CD4-positive, alpha-beta memory T cell (primary cell): ENCODE results near the gene MCF2L2. TPM values are rescaled to one million over a fixed set of nuclear protein-coding genes. Genes with fewer than 3 reads are reported as not detected.
A peak's percentile ranks its signal among the peaks of the same experiment; 100 is the strongest.
"Not testable (repeated sequence)": the region's sequence is repeated elsewhere in the genome, so short reads cannot be mapped to it uniquely, and the experiment has no call there.

Experiments used
- CTCF ChIA-PET: fragments of 350-600 bp; sonication (Branson Sonifier 250); formaldehyde crosslinking; loops from one replicate; lab custom pipeline; 2021; ENCODE audit warnings: inconsistent platforms; ENCODE audit not compliant: partially characterized antibody; lab: Charles Lee
- POLR2A ChIA-PET: fragments of 350-600 bp; sonication (Branson Sonifier 250); formaldehyde crosslinking; loops from one replicate; lab custom pipeline; 2021; ENCODE audit not compliant: partially characterized antibody; lab: Charles Lee
- DNase-seq, 5 donors: peaks; one replicate each; pipeline versions ENCODE4 v3.0.0 to v3.0.0-alpha.2; 2020 to 2022; ENCODE audit warnings: mixed read lengths in 1 of 5
- H3K27ac ChIP-seq: one replicate; pipeline ENCODE4 v1.7.0; 2013; ENCODE audit warnings: low read depth, low read length
- H3K27me3 ChIP-seq: 2 replicates; pipeline ENCODE4 v1.7.0; 2013; ENCODE audit warnings: mild to moderate bottlenecking, low read length, moderate library complexity; ENCODE audit not compliant: insufficient read depth
- H3K36me3 ChIP-seq: 2 replicates; pipeline ENCODE4 v1.7.0; 2013; ENCODE audit warnings: mild to moderate bottlenecking, low read length, moderate library complexity; ENCODE audit not compliant: insufficient read depth
- H3K4me1 ChIP-seq: 2 replicates; pipeline ENCODE4 v1.7.0; 2013; ENCODE audit warnings: mild to moderate bottlenecking, low read length, moderate library complexity; ENCODE audit not compliant: insufficient read depth
- H3K4me3 ChIP-seq, 2 donors: one replicate each; pipeline ENCODE4 v1.7.0; 2013; ENCODE audit warnings: low read length in 2 of 2, mild to moderate bottlenecking in 1 of 2
- H3K9me3 ChIP-seq, 2 donors: one replicate each; pipeline ENCODE4 v1.7.0; 2013; ENCODE audit warnings: low read length in 2 of 2, control low read depth in 1 of 2; ENCODE audit not compliant: control insufficient read depth in 1 of 2
- H3K27ac Mint-ChIP-seq, 7 donors: one replicate each; pipeline ENCODE4 v1.8.0; 2020 to 2021; ENCODE audit warnings: mixed read lengths in 7 of 7, mild to moderate bottlenecking in 6 of 7, inconsistent platforms in 3 of 7, moderate library complexity in 3 of 7
- H3K27me3 Mint-ChIP-seq, 2 donors: one replicate each; pipeline ENCODE4 v1.8.0; 2020 to 2021; ENCODE audit warnings: mixed read lengths in 2 of 2
- H3K36me3 Mint-ChIP-seq, 2 donors: one replicate each; pipeline ENCODE4 v1.8.0; 2020 to 2021; ENCODE audit warnings: mixed read lengths in 2 of 2, inconsistent platforms in 1 of 2, mild to moderate bottlenecking in 1 of 2
- H3K4me1 Mint-ChIP-seq, 4 donors: one replicate each; pipeline ENCODE4 v1.8.0; 2020 to 2021; ENCODE audit warnings: mixed read lengths in 4 of 4, mild to moderate bottlenecking in 1 of 4
- H3K4me3 Mint-ChIP-seq, 8 donors: one replicate each; pipeline ENCODE4 v1.8.0; 2020 to 2021; ENCODE audit warnings: mixed read lengths in 8 of 8, mild to moderate bottlenecking in 7 of 8, moderate library complexity in 6 of 8, inconsistent platforms in 3 of 8
- H3K9me3 Mint-ChIP-seq, 8 donors: one replicate each; pipeline ENCODE4 v1.8.0; 2020 to 2021; ENCODE audit warnings: mixed read lengths in 8 of 8, mild to moderate bottlenecking in 5 of 8, inconsistent platforms in 3 of 8, moderate library complexity in 1 of 8
- intact Hi-C: fragments of 100-400 bp; cut with micrococcal nuclease; formaldehyde crosslinking; loops from one replicate; pipeline ENCODE4 v1.15.1; 2023
- polyA plus RNA-seq, 2 donors: library from polyadenylated mRNA; unstranded; fragments of 300-500 nt; fragmentation: Illumina TruSeq; gene quantifications; one replicate each; pipeline ENCODE4 v1.2.3, GENCODE V29; 2021
- total RNA-seq, 2 experiments: library from RNA; stranded (reverse); gene quantifications; one replicate each; pipeline ENCODE4 v1.2.3, GENCODE V29; 2021

The MCF2L2 gene
- total and polyA plus RNA-seq, 4 experiments from 2014 or later: 0.37 to 7.3 (median 5.1) TPM

GRCh38 chr3:183375337-183375736 lies 53.1 kb downstream of the MCF2L2 start:
- ChIA-PET POLR2A (no interaction called here), CTCF (interaction anchor here (1.4 to 1.5 kb wide), 2 partner anchors 10 to 253 kb away, joined by 7 read pairs; no protein-coding TSS in a partner anchor)
- H3K27ac Mint-ChIP-seq: peak overlapping the region in 2 of 7 donors; percentile 39 to 62
- H3K27ac ChIP-seq: no peak overlapping the region
- intact Hi-C loops: no loop called here
- H3K36me3 ChIP-seq: no peaks in the 10 kb centered on the region
- H3K9me3 ChIP-seq: no peaks in the 10 kb centered on the region
- H3K4me1 ChIP-seq: no peaks in the 10 kb centered on the region
- no peaks in the 10 kb centered on the region for H3K27me3 ChIP-seq
- peaks cover 2 to 12% of the 10 kb centered on the region in 2 donors for H3K36me3 Mint-ChIP-seq
- H3K4me3 ChIP-seq: no peak overlapping the region
- H3K4me1 Mint-ChIP-seq: peaks cover 0 to 4% (median 4%) of the 10 kb centered on the region in 4 donors
- no peaks in the 10 kb centered on the region for H3K27me3 Mint-ChIP-seq
- no peak overlapping the region for H3K4me3 Mint-ChIP-seq
- no peak for DNase-seq
- no peaks in the 10 kb centered on the region for H3K9me3 Mint-ChIP-seq

DNA sequence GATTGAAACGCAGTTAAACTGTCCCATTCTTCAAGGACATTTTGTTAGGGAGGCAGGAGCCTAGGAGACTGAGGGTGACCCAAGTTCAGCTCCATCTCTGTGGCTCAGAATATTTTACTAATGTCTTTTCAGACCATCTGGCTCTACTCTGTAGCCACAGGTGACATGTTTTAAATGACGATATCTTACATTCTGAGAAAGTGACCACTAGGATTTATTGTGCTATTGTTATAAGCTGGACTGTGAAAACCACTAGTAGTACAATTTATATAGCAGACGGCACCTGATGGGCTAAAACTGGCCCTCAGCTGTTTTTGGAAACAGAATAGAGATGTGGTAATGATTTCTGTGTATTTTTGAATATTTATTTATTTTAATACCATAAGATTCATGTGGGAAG lies 55.5 kb downstream of the MCF2L2 start:
- Histone ChIP-seq H3K4me3 (no peak overlapping the region), H3K4me1 (no peaks in the 10 kb centered on the region), H3K9me3 (no peaks in the 10 kb centered on the region), H3K27ac (no peak overlapping the region), H3K27me3 (no peaks in the 10 kb centered on the region), H3K36me3 (no peaks in the 10 kb centered on the region)
- H3K27ac Mint-ChIP-seq: no peak overlapping the region
- H3K9me3 Mint-ChIP-seq: no peaks in the 10 kb centered on the region
- DNase-seq: no peak
- CTCF ChIA-PET: interaction anchor here (1.0 kb wide), 1 partner anchor 9 kb away, joined by 4 read pairs; no protein-coding TSS in a partner anchor
- POLR2A ChIA-PET: no interaction called here
- peaks cover 2 to 8% of the 10 kb centered on the region in 2 donors for H3K36me3 Mint-ChIP-seq
- H3K4me3 Mint-ChIP-seq: no peak overlapping the region
- H3K27me3 Mint-ChIP-seq: no peaks in the 10 kb centered on the region
- peaks cover 0 to 4% (median 4%) of the 10 kb centered on the region in 4 donors for H3K4me1 Mint-ChIP-seq
- intact Hi-C loops: no loop called here

GRCh38 chr3:183371600-183371968 lies 56.8 kb downstream of the MCF2L2 start:
- H3K4me3 Mint-ChIP-seq, H3K4me1 Mint-ChIP-seq, H3K27me3 Mint-ChIP-seq, POLR2A ChIA-PET, H3K4me1 ChIP-seq, H3K27me3 ChIP-seq, H3K36me3 ChIP-seq, H3K27ac Mint-ChIP-seq, DNase-seq, H3K4me3 ChIP-seq, H3K9me3 Mint-ChIP-seq, intact Hi-C loops, H3K36me3 Mint-ChIP-seq, H3K27ac ChIP-seq, H3K9me3 ChIP-seq: not testable (repeated sequence)
- CTCF ChIA-PET: interaction anchor here (1.4 kb wide), 1 partner anchor 10 kb away, joined by 9 read pairs; no protein-coding TSS in a partner anchor

- no peaks in the 10 kb centered on the region for H3K36me3 ChIP-seq
- intact Hi-C loops: no loop called here
- Mint-ChIP-seq H3K27ac (peak overlapping the region in 1 of 7 donors; percentile 10), H3K4me3 (no peak overlapping the region), H3K9me3 (no peaks in the 10 kb centered on the region), H3K36me3 (no peaks in the 10 kb centered on the region), H3K4me1 (peaks cover 5 to 20% (median 9%) of the 10 kb centered on the region in 4 donors), H3K27me3 (no peaks in the 10 kb centered on the region)
- no peaks in the 10 kb centered on the region for H3K27me3 ChIP-seq
- H3K4me1 ChIP-seq: peaks cover 9% of the 10 kb centered on the region
- no peak overlapping the region for H3K4me3 ChIP-seq
- no peak overlapping the region for H3K27ac ChIP-seq
- no peaks in the 10 kb centered on the region for H3K9me3 ChIP-seq
- ChIA-PET CTCF (interaction anchor here (1.4 kb wide), 1 partner anchor 11 kb away, joined by 9 read pairs; no protein-coding TSS in a partner anchor), POLR2A (no interaction called here)
- DNase-seq: no peak
These were observed 58.0 kb downstream of the MCF2L2 start for GRCh38 chr3:183370391-183370790.

- Mint-ChIP-seq H3K27me3 (no peaks in the 10 kb centered on the region), H3K27ac (peak overlapping the region in 1 of 7 donors; percentile 27), H3K4me3 (no peak overlapping the region), H3K4me1 (peaks cover 5 to 23% (median 10%) of the 10 kb centered on the region in 4 donors), H3K9me3 (no peaks in the 10 kb centered on the region), H3K36me3 (no peaks in the 10 kb centered on the region)
- Histone ChIP-seq H3K27ac (no peak overlapping the region), H3K9me3 (no peaks in the 10 kb centered on the region), H3K36me3 (no peaks in the 10 kb centered on the region), H3K4me3 (no peak overlapping the region), H3K27me3 (no peaks in the 10 kb centered on the region), H3K4me1 (peaks cover 9% of the 10 kb centered on the region)
- POLR2A ChIA-PET: no interaction called here
- CTCF ChIA-PET: interaction anchor here (0.6 to 1.3 kb wide), 2 partner anchors 13 to 185 kb away, joined by 3 to 6 read pairs; no protein-coding TSS in a partner anchor
- DNase-seq: no peak
- intact Hi-C loops: no loop called here
These were observed 58.8 kb downstream of the MCF2L2 start for GRCh38 chr3:183369627-183370026.

DNA sequence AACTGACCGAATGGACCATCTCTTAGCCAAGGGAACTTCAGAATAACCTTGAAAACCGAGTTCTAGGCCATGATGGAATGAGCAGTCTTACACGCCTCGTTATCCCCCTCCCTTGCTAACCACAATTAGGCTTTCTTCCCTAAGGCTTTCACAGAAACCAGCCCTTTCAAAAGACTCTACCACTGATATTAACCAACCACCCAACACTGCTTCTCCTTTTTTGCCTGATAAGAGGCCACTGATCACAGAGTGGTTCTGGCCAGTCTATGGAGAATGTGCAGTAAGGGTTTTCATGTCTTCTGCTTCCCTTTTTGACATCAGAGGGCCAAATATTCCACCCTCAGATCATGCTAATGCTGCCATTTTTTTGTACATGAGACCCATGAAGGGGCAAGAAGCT lies 59.3 kb downstream of the MCF2L2 start:
- H3K27me3 Mint-ChIP-seq: no peaks in the 10 kb centered on the region
- Histone ChIP-seq H3K36me3 (no peaks in the 10 kb centered on the region), H3K4me1 (peaks cover 9% of the 10 kb centered on the region), H3K4me3 (no peak overlapping the region), H3K27ac (no peak overlapping the region), H3K27me3 (no peaks in the 10 kb centered on the region), H3K9me3 (no peaks in the 10 kb centered on the region)
- no peak overlapping the region for H3K4me3 Mint-ChIP-seq
- no peaks in the 10 kb centered on the region for H3K36me3 Mint-ChIP-seq
- no peaks in the 10 kb centered on the region for H3K9me3 Mint-ChIP-seq
- POLR2A ChIA-PET: no interaction called here
- intact Hi-C loops: no loop called here
- peaks cover 5 to 23% (median 10%) of the 10 kb centered on the region in 4 donors for H3K4me1 Mint-ChIP-seq
- no peak for DNase-seq
- CTCF ChIA-PET: interaction anchor here (0.6 to 1.5 kb wide), 3 partner anchors 13 to 185 kb away, joined by 3 to 6 read pairs (median 3); no protein-coding TSS in a partner anchor
- no peak overlapping the region for H3K27ac Mint-ChIP-seq

DNA sequence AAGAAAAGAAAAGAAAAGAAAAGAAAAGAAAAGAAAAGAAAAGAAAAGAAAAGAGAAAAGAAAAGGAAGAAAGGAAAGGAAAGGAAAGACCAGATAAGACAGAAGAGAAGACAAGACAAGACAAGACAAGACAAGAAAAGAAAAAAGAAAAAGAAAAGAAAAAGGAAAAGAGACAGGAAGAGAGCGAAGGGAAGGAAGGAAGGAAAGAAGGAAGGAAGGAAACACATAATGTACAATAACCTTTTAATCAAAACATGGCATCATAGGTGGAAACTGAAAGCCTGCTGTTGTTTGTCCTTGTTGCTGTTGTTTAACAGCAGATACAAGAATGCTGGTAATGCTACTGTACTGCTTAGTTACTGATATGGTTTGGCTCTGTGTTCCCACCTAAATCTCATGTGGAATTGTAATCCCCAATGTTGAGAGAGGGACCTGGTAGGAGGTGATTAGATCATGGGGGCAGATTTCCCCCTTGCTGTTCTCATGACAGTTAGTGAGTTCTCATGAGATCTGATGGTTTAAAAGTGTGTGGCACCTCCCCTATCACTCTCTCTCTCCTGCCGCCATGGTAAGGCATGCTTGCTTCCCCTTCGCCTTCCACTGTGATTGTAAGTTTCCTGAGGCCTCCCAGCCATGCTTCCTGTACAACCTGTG lies 67.3 kb downstream of the MCF2L2 start:
- Histone ChIP-seq H3K27me3 (no peaks in the 10 kb centered on the region), H3K36me3 (no peaks in the 10 kb centered on the region), H3K27ac (no peak overlapping the region), H3K9me3 (no peaks in the 10 kb centered on the region), H3K4me3 (no peak overlapping the region), H3K4me1 (peaks cover under 1% of the 10 kb centered on the region)
- peak overlapping the region in 1 of 7 donors; percentile 2 for H3K27ac Mint-ChIP-seq
- no peak overlapping the region for H3K4me3 Mint-ChIP-seq
- CTCF ChIA-PET: interaction anchor here (1.3 kb wide), 1 partner anchor 25 kb away, joined by 4 read pairs; no protein-coding TSS in a partner anchor
- DNase-seq: no peak
- peaks cover 0 to 10% (median 5%) of the 10 kb centered on the region in 4 donors for H3K4me1 Mint-ChIP-seq
- peaks cover 0 to 1% of the 10 kb centered on the region in 2 donors for H3K27me3 Mint-ChIP-seq
- peaks cover 2 to 22% of the 10 kb centered on the region in 2 donors for H3K36me3 Mint-ChIP-seq
- POLR2A ChIA-PET: no interaction called here
- intact Hi-C loops: no loop called here
- no peaks in the 10 kb centered on the region for H3K9me3 Mint-ChIP-seq
